Fibroblast of villous mesenchyme (primary cell): ENCODE data around the gene PLPP6. TPM values are rescaled to one million over a fixed set of nuclear protein-coding genes. Genes with fewer than 3 reads are reported as not detected.
"Not testable (repeated sequence)": the region's sequence is repeated elsewhere in the genome, so short reads cannot be mapped to it uniquely, and the experiment has no call there.

ENCODE experiments used
- DNase-seq: peaks from one replicate; pipeline ENCODE4 v3.0.0-alpha.2; 2010; ENCODE audit warnings: low read depth
- H3K4me3 ChIP-seq: 2 replicates; pipeline ENCODE4 v1.5.1; 2011; ENCODE audit warnings: low read depth, mild to moderate bottlenecking, low read length
- total RNA-seq: library from RNA; depleted of rRNA; stranded (reverse); fragments of >200 nt; gene quantifications from 2 replicates; pipeline ENCODE4 v1.2.3, GENCODE V29; 2012
- TF ChIP-seq, protein P1 (sequence below): IDR thresholded peaks from 2 replicates; pipeline ENCODE4 v1.5.1; 2012; ENCODE audit warnings: low read depth, mild to moderate bottlenecking, low read length; ENCODE audit not compliant: insufficient read depth

PLPP6 gene
- total RNA-seq, 1 donor = 8.2 TPM

DNA sequence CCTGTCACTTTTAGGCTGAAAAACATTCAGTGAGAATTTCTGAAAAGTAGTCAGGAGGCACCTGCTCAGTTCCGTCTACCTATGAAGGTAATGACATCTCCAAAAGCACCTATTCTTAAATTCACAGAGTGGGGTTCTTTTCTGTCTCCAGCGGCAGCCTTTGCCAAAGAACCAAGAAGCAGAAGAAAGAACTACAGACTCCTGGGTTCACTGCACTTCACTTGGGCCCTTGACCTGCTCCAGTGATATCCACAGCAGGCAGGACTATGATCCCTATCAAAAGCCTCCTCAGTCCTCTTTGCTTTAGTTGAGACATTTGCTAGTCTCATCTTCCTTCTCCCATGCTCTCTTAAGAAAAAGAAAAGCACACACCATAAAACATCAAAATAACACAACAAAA, 19.7 kb upstream of the PLPP6 start:
- no peak overlapping the region for H3K4me3 ChIP-seq
- no peak for DNase-seq
- TF ChIP-seq, protein P1, sequence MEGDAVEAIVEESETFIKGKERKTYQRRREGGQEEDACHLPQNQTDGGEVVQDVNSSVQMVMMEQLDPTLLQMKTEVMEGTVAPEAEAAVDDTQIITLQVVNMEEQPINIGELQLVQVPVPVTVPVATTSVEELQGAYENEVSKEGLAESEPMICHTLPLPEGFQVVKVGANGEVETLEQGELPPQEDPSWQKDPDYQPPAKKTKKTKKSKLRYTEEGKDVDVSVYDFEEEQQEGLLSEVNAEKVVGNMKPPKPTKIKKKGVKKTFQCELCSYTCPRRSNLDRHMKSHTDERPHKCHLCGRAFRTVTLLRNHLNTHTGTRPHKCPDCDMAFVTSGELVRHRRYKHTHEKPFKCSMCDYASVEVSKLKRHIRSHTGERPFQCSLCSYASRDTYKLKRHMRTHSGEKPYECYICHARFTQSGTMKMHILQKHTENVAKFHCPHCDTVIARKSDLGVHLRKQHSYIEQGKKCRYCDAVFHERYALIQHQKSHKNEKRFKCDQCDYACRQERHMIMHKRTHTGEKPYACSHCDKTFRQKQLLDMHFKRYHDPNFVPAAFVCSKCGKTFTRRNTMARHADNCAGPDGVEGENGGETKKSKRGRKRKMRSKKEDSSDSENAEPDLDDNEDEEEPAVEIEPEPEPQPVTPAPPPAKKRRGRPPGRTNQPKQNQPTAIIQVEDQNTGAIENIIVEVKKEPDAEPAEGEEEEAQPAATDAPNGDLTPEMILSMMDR = no peak

DNA sequence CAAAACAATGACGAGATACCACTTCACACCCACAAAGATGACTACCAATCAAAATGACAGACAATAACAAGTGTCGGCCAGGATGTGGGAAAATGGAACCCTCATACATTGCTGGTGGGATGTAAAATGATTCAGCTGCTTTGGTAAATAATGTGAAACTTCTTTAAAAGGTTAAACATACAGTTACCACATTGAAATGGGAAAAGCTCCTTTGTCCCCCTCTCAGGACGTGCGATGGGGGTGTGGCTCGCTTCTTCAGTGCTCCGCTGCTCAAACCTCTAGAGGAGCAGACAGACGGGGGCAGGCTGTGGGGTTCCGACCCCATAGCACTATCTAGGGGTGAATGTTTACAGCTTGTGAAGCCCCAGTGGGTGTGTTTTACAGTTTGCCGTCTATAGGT, 8.0 kb upstream of the PLPP6 start:
- TF ChIP-seq, protein P1 = no peak
- no peak overlapping the region for H3K4me3 ChIP-seq
- DNase-seq = no peak

DNA sequence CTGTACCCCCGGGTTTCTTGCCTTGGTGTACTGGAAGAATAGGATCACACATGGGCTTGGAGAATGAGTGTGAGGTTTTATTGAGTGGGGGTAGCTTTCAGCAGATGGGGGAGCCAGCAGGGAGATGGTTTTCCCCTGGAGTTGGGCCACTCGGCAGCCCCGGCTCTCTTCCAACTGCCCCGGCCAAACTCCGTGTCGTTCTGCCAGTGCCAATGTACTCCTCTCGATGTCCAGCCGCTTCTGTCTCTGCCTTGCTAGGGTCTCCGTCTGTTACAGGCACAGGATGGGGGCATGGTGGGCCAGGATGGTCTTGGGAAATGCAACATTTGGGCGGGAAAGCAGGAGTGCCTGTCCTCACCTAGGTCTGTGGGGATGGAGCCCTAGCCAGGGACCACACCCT, 7.6 kb upstream of the PLPP6 start:
- TF ChIP-seq, protein P1 = no peak
- no peak overlapping the region for H3K4me3 ChIP-seq
- DNase-seq = no peak

DNA sequence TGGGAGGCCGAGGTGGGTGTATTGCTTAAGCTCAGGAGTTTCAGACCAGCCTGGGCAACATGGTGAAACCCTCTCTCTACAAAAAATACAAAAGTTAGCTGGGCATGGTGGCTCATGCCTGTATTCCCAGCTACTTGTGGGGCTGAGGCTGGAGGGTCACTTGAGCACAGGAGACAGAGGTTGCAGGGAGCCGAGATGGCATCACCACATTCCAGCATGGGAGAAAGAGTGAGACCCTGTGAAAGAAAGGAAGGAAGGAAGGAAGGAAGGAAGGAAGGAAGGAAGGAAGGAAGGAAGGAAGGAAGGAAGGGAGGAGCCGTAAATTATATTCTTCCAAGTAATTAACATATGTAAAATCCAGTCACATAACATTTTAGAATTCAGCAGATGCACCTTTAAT, 5.9 kb upstream of the PLPP6 start:
- H3K4me3 ChIP-seq, DNase-seq: not testable (repeated sequence)

DNA sequence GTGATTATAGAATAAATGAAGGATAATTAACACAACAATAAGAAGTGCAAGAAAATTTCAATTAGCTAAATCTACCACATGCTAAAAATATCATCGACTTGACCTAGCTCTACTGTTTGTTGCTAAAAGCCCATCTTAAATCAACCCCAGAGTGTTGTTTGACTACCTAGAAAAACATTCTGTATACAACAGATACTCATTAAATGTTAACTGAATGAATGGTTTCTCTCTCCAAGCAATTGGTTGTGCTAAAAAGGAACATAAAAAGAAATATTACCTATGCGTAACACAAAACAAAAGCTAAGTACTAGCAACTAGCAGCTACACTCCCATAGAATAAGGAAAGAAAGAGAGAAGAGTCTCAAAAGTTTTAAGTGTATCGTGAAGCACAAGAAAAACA, 5.5 kb upstream of the PLPP6 start:
- TF ChIP-seq, protein P1 = no peak
- no peak overlapping the region for H3K4me3 ChIP-seq
- DNase-seq = no peak

DNA sequence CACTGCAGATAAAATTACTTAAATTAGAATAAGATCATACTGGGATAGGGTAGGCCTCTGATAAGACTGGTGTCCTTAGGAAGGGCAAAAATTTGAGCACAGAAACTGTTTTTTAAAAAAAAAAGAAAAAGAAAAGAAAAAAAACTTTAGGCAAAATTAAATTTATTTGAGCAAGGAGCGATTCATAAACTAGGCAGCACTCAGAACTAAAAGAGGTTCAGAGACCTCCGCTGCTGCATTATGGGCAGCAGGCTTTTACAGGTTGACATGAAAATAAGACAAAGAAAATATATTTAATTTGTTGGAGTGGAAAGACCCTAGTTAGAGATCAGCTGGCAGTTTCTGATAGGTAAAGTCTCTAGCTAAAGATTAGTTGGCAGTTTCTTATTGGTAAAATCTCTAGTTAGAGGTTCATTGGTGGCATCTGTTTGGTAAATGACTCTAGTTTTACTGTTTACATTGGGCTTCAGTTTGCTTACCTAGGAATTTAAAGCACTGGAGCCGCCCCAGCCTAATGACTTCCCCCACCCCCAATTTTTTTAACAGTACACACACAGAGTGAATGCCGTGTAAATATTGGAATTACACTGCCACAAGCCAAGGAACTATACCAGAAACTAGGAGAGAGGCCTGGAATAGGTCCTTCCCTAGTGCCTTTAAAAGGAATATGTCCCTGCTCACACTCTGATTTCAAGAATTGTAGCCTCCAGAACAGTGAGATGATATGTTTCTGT, 4.5 kb upstream of the PLPP6 start:
- H3K4me3 ChIP-seq = no peak overlapping the region
- DNase-seq = no peak
- TF ChIP-seq, protein P1 = no peak

DNA sequence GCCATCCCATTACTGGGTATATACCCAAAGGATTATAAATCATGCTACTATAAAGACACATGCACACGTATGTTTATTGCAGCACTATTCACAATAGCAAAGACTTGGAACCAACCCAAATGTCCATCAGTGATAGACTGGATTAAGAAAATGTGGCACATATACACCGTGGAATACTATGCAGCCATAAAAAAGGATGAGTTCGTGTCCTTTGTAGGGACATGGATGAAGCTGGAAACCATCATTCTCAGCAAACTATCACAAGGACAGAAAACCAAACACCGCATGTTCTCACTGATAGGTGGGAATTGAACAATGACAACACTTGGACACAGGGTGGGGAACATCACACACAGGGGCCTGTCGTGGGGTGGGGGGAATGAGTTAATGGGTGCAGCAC, 1.4 kb upstream of the PLPP6 start:
- H3K4me3 ChIP-seq, DNase-seq: not testable (repeated sequence)

DNA sequence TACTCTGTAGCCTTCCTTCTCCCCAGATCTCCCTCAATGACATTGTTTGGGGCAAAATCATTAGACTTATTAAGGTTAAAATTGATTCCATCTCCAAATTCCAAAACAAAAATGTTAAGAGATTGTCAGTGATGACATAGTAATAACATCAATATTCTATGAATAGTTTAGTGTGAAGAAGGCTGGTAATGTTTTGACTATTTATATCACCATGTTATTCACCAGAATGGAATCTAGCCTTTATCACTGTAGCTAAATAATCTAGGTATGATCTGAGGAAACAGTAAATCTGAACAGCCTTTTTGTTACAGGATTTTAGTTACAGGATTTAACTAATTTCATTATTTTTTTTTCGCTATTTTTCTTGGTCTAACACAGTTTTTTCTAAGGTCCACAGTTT, 929 bp upstream of the PLPP6 start:
- TF ChIP-seq, protein P1 = no peak
- H3K4me3 ChIP-seq = no peak overlapping the region
- DNase-seq = no peak
